ENCODE results near the gene PRXL2A.

Gene PRXL2A

DNA sequence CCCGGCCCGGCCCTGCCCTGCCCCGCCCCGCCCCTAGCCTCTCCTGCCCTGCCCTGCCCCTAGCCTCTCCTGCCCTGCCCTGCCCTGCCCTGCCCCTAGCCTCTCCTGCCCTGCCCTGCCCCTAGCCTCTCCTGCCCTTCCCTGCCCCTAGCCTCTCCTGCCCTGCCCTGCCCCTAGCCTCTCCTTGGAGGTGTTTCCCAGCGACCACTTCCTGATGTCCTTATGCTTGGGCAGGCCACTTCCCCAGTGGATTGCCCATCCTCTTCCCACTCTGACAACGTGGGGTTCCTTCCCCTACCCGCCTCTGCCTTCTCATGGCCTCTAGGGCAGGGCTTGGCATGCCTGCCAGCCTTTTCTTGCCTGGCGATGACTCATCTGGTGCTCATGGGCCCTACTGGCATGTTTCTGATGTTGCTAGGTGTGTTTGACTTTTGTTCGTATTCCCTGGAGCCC lies 21.2 kb downstream of the PRXL2A start:
- no peak for DNase-seq (ENCODE audit: low spot score)
- TF ChIP-seq CTCF (IDR thresholded peaks at IDR 0.05): no peak
- Histone ChIP-seq H3K4me3 (no peak overlapping the region), H3K27ac (no peak overlapping the region)

DNA sequence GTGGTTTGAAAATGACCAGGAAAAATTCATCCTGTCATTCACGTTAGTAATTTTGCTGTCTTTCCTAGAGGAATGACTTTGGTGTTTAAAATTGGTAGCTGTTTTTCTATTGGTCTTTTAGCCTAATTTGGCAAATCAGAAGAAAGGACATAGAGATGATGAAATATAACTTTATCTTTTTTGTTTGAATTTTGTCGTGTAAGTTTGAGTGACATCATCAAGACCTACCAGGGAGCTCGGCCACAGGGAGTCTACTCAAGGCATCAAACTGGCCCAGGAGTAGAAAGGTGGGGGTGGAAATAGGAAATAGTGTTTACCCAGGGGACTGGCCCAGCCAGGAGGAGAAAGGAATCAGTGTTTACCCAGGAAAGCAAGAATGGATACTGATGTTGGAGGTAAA lies 24.8 kb downstream of the PRXL2A start:
- TF ChIP-seq CTCF (IDR thresholded peaks at IDR 0.05): no peak
- H3K27ac ChIP-seq: no peak overlapping the region
- DNase-seq (ENCODE audit: low spot score): no peak

DNA sequence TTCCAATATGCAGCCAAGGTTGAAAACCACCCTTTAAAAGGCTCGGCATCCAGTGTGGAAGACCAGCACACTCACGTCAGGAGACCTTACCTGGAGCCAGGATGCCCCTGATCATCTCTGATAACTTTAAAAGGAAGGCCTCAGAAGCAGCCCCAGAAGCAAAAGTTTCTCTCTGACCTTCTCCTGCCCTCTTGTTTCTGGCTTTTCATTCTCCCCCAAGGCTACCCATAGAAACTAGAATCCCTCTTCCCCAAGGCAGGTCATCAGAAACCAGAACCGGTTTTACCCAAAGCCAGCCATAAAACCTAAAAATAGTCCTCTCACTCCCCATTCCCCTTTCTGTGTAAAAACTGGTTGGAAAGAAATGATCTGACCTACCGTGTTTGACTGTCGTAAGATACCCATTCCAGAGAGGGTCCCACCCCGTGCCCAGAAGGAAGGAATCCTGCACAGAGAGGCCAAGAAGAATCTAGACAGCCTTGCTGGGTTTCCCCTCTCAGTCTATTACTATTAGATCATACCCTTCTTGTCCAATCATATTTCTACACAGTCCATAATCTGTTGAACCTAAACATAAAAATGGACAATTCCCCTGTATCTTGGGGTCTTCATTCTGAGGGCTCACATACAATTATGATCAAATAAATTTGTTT lies 28.2 kb downstream of the PRXL2A start:
- H3K27ac ChIP-seq: no peak overlapping the region
- H3K4me3 ChIP-seq: no peak overlapping the region
- TF ChIP-seq CTCF (IDR thresholded peaks at IDR 0.05): no peak
- DNase-seq (ENCODE audit: low spot score): no peak

More for the DNA sequence above, 24.8 kb downstream of the PRXL2A start:
- H3K4me3 ChIP-seq: no peak overlapping the region

DNA sequence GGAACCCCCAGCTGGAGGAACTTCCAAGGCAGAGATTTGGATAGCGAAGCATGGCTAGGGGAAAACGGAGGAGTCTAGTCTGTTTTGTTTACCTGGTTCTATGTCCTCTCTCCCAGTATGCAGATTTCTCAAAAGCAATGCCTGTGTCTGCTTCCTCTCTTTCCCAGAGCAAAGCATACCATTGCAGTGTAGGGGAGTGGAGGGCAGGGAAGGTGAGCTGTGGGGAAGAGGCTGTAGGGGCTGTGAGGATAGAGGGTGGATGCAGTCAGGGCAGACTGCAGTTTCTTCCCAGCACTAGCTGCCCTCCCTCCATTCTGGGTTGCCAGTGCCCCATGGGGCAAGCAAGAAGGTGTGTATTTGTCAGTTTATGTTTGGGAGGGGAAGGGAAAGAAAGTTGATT lies 28.9 kb downstream of the PRXL2A start:
- no peak overlapping the region for H3K4me3 ChIP-seq
- TF ChIP-seq CTCF (IDR thresholded peaks at IDR 0.05): no peak
- DNase-seq (ENCODE audit: low spot score): no peak
- no peak overlapping the region for H3K27ac ChIP-seq

- no peak for TF ChIP-seq CTCF (IDR thresholded peaks at IDR 0.05)
- DNase-seq (ENCODE audit: low spot score): no peak
- Histone ChIP-seq H3K4me3 (no peak overlapping the region), H3K27ac (no peak overlapping the region)
These were observed 33.5 kb downstream of the PRXL2A start for GRCh38 chr10:80441831-80442230.

DNA sequence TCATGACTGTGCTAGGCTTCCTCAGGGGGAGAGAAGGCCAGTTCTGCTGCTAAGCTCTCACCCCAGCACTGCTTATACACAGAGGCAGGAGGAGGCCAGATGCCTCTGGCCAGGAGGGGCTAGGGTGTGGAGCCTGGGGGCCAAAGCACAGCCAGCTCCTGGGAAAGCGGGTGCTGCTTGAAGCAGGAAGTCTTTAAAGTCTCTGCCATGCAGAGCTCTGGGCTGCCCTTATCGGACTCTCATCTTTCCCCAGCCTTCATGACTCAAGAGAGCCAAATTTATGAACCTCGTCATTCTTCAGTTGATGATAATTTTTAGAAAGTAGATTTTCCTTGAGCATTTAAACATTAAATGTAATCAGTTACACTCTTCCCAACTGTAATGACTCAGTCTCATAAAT lies 34.5 kb downstream of the PRXL2A start:
- DNase-seq (ENCODE audit: low spot score): no peak
- TF ChIP-seq CTCF (IDR thresholded peaks at IDR 0.05): no peak
- Histone ChIP-seq H3K27ac (no peak overlapping the region), H3K4me3 (no peak overlapping the region)

- TF ChIP-seq CTCF (IDR thresholded peaks at IDR 0.05): no peak
- Histone ChIP-seq H3K27ac (no peak overlapping the region), H3K4me3 (no peak overlapping the region)
- no peak for DNase-seq (ENCODE audit: low spot score)
These were observed 35.2 kb downstream of the PRXL2A start for GRCh38 chr10:80443531-80443974.
